Progenitor cell of endocrine pancreas (in vitro differentiated cells): ENCODE results near the gene RPA1. TPM values are rescaled to one million over a fixed set of nuclear protein-coding genes. Genes with fewer than 3 reads are reported as not detected.
A peak's percentile ranks its signal among the peaks of the same experiment; 100 is the strongest.

Experiments used
- DNase-seq: peaks from one replicate; pipeline ENCODE4 v3.0.0; 2021; ENCODE audit warnings: low spot score; ENCODE audit not compliant: unreplicated experiment
- H3K27ac Mint-ChIP-seq: 2 replicates; pipeline ENCODE4 v1.8.0; 2021; ENCODE audit warnings: mild to moderate bottlenecking, moderate library complexity, mixed read lengths
- H3K27me3 Mint-ChIP-seq: 2 replicates; pipeline ENCODE4 v1.8.0; 2021; ENCODE audit warnings: mixed read lengths
- H3K36me3 Mint-ChIP-seq: 2 replicates; pipeline ENCODE4 v1.8.0; 2022; ENCODE audit warnings: mixed read lengths; ENCODE audit not compliant: insufficient read depth
- H3K4me1 Mint-ChIP-seq: 2 replicates; pipeline ENCODE4 v1.8.0; 2021; ENCODE audit warnings: low read depth, mixed read lengths
- H3K4me3 Mint-ChIP-seq: 2 replicates; pipeline ENCODE4 v1.8.0; 2021; ENCODE audit warnings: low read depth, mild to moderate bottlenecking, moderate library complexity, mixed read lengths
- H3K9me3 Mint-ChIP-seq: 2 replicates; pipeline ENCODE4 v1.8.0; 2021; ENCODE audit warnings: low read depth, mixed read lengths
- total RNA-seq: library from RNA; stranded (reverse); gene quantifications from 2 replicates; pipeline ENCODE4 v1.2.1, GENCODE V29; 2021
- TF ChIP-seq, protein P1 (sequence below): fragments of 200-600 bp; sonication (generic); IDR thresholded peaks from one replicate; pipeline ENCODE4 v1.5.0; 2021; ENCODE audit warnings: antibody characterized with exemption, mild to moderate bottlenecking; ENCODE audit not compliant: unreplicated experiment

Gene RPA1
- total RNA-seq, 1 donor from 2014 or later, result 119 TPM

DNA sequence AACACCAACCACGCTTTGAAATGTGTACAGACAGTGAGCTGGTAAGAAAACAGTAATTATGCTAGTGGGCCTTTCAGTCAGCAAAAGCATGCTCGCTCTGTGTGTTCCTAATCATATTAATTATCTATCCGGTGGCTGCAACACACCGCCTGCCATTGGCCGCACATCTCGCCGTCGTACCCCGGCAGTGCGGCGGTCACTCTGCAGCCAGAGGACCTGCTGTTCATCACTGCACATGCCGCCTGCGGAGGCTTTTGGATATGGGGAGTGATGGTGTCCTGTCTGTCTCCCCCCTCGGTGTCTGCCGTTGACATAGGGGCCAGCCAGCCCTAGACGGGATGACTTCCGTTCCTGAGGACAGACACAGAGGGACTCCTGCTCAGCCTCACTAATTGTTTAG, 68.5 kb downstream of the RPA1 start:
- Mint-ChIP-seq H3K9me3 (no peaks in the 10 kb centered on the region), H3K4me1 (peaks cover 4% of the 10 kb centered on the region), H3K27me3 (no peaks in the 10 kb centered on the region), H3K4me3 (no peak overlapping the region), H3K36me3 (peaks cover 21% of the 10 kb centered on the region), H3K27ac (no peak overlapping the region)
- TF ChIP-seq, protein P1, sequence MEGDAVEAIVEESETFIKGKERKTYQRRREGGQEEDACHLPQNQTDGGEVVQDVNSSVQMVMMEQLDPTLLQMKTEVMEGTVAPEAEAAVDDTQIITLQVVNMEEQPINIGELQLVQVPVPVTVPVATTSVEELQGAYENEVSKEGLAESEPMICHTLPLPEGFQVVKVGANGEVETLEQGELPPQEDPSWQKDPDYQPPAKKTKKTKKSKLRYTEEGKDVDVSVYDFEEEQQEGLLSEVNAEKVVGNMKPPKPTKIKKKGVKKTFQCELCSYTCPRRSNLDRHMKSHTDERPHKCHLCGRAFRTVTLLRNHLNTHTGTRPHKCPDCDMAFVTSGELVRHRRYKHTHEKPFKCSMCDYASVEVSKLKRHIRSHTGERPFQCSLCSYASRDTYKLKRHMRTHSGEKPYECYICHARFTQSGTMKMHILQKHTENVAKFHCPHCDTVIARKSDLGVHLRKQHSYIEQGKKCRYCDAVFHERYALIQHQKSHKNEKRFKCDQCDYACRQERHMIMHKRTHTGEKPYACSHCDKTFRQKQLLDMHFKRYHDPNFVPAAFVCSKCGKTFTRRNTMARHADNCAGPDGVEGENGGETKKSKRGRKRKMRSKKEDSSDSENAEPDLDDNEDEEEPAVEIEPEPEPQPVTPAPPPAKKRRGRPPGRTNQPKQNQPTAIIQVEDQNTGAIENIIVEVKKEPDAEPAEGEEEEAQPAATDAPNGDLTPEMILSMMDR, result no peak
- DNase-seq, result no peak

DNA sequence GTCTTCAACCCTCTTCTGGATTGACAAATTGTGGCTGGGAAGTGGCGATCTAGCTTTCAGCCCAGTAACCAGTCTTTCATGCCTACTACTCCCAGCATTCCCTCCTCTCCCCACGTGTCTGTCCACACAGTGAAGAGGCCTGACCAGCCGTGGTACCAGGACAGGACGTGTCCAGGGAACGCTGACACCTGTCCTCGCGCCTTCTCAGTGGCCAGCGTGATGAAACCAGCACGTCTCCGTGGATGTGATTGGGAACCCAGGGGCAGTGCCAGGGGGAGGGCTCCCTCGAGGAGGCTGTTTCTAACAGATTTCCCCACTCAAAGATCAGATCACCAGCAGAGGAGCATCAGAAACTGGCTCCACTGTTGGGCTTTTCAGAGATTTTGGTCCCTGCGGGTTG, 69.1 kb downstream of the RPA1 start:
- no peak for DNase-seq
- H3K27ac Mint-ChIP-seq, result no peak overlapping the region
- peaks cover 19% of the 10 kb centered on the region for H3K36me3 Mint-ChIP-seq
- no peak overlapping the region for H3K4me3 Mint-ChIP-seq
- H3K4me1 Mint-ChIP-seq, result peaks cover 4% of the 10 kb centered on the region
- TF ChIP-seq, protein P1, result no peak
- no peaks in the 10 kb centered on the region for H3K27me3 Mint-ChIP-seq
- no peaks in the 10 kb centered on the region for H3K9me3 Mint-ChIP-seq

DNA sequence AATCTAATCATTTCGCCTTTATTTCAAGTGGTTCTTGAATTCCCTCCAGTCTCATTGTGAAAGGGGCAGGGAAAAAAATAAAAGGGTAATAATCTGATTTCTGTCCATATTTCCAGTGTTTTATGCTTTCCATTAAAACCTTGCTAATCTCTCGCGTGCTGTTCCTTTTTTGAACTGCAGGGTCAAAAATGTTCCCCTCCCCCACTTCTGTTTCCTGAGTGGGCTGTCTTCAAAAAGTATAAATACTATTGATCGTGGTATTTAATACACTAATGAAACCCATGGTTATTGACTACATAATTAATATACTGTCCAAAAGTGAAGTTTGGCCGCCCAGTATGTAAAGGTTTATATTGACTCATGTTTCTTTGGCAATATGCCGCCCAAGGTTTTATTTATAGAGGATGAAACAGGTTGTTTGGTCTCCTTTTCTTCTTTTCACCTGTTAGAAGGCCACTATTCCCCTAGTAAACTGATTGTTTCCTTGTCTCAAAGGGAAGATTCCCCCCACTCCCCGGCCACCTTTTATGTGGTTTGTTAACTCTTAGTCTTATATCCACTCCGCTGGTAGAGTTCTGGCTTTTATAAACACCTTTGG, 69.7 kb downstream of the RPA1 start:
- Mint-ChIP-seq H3K4me1 (peaks cover 4% of the 10 kb centered on the region), H3K27ac (no peak overlapping the region), H3K27me3 (no peaks in the 10 kb centered on the region), H3K4me3 (no peak overlapping the region), H3K36me3 (peaks cover 17% of the 10 kb centered on the region), H3K9me3 (no peaks in the 10 kb centered on the region)
- TF ChIP-seq, protein P1, result peak; percentile 51
- no peak for DNase-seq

DNA sequence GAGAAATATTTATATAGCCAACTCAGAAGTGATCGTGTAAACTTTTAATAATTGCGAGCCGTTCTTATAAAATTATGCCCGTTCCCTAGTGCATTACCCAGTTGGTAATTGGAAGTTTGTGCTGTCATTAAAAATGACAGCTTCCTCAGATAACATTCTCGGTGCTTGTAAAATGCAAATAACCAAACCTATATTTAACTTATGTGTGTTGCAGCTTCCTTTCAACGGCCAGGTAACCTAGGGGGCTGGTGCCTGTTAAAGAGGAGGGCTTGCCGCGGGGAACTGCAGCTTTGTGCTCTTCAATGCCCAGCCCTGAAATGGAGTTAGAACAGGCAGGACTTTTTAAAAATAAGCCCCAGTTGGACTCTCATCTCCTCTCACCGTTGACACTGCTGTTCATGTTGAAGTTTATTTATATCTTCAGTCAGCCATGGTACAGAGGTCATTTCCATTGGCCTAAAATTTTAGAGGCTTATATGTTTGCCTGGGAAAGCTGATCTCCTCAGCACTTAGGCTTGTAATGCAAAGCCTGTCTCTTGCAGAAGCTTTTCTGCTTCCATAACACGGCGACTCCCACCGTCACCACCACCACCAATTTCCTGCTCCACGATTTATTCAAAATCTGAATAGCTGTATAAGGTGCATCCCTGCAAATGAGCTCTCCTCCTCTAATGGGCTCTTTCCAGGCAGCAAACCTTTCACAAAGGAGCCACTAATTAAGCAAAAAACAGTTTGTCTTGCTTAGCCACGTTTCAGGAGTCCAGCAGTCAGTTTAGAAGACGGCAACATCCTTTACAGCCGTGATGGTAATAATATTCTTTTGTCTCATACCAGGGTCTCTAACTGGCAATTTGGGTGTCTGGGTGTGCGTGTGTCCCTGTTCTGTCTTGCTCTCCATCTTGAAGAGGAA, 74.7 kb downstream of the RPA1 start:
- peaks cover 2% of the 10 kb centered on the region for H3K36me3 Mint-ChIP-seq
- H3K27me3 Mint-ChIP-seq, result peaks cover 32% of the 10 kb centered on the region
- no peaks in the 10 kb centered on the region for H3K9me3 Mint-ChIP-seq
- no peak overlapping the region for H3K4me3 Mint-ChIP-seq
- DNase-seq, result no peak
- TF ChIP-seq, protein P1, result no peak
- peaks cover 12% of the 10 kb centered on the region for H3K4me1 Mint-ChIP-seq
- H3K27ac Mint-ChIP-seq, result no peak overlapping the region

DNA sequence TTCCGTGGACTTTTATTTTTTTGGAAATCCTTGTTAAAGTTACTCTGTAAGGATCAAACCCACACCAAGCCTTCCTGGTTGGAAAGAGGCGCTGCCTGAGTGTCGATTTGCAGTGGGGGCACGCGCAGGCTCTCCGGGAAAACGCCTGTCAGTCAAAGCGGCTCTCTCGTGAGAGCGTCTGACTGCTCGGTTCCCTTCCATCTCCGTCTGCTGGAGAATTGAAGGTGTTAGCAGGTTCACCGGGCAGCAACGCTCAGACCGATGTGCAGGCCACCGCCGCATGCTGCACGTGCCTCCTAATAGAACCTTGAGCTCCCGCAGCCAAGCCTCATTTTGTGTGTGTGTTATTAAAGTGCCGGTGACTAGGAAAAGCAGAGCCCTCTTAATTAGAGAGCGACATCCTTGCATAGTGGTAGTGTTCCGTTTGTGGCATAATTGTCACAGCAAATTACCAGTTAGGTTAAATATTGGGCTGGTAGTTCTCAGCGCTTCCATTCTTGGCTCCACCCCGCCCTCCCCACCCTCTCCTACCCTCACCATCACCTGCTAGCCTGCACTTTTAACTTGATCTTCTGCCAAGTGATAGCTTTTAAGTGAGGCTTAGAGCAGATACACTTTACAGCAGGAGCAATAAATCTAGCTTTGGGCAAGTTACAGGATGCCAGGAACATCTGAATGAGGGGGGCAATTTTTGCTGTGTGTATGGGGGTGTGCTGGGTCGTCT, 75.5 kb downstream of the RPA1 start:
- Mint-ChIP-seq H3K27ac (peak overlapping the region; percentile 42), H3K36me3 (no peaks in the 10 kb centered on the region), H3K4me3 (no peak overlapping the region), H3K9me3 (no peaks in the 10 kb centered on the region), H3K4me1 (peaks cover 12% of the 10 kb centered on the region), H3K27me3 (peaks cover 35% of the 10 kb centered on the region)
- no peak for DNase-seq
- TF ChIP-seq, protein P1, result no peak
